ENCODE data around the gene DHRS1. TPM values are rescaled to one million over a fixed set of nuclear protein-coding genes. Genes with fewer than 3 reads are reported as not detected.

DHRS1 gene
- total and polyA plus RNA-seq, 2 experiments from 2014 or later = 15.0 to 15.4 TPM

GRCh38 chr14:24310646-24311604 lies 11.3 kb upstream of the DHRS1 start, which contains the start of gene LTB4R:
TSS of gene LTB4R (plus strand) at chr14:24311502. CDS start at chr14:24315652, 4,150 bp downstream.
- Histone ChIP-seq H3F3A (replicated peaks; ENCODE audit: low read depth) (no peaks in the 10 kb centered on the region), H3K9me2 (ENCODE audit: insufficient read depth) (no peaks in the 10 kb centered on the region), H3K27ac (ENCODE audit: low read depth) (no peak within 1 kb of the TSS), H3K4me3 (peak within 1 kb of the TSS; percentile 51), H3K79me2 (replicated peaks; ENCODE audit: insufficient read depth) (no peaks in the 10 kb centered on the region), H3K4me2 (peak within 1 kb of the TSS; percentile 68), H4K20me1 (replicated peaks; ENCODE audit: insufficient read depth) (no peaks in the 10 kb centered on the region; the same call in none of the 2 replicates), H3K36me3 (ENCODE audit: insufficient read depth) (no peaks in the 10 kb centered on the region), H3K4me1 (ENCODE audit: insufficient read depth) (peaks cover 4% of the 10 kb centered on the region; the same call in 1 of the 2 replicates), H2AFZ (no peak within 1 kb of the TSS), H3K27me3 (ENCODE audit: insufficient read depth) (peaks cover 18% of the 10 kb centered on the region; the same call in 1 of the 2 replicates)
- ATAC-seq (peak; percentile 79), DNase-seq (ENCODE audit: low spot score) (peak; percentile 79)
- Mint-ChIP-seq H3K9me3 (no peaks in the 10 kb centered on the region), H3K4me1 (peaks cover 15% of the 10 kb centered on the region), H3K36me3 (ENCODE audit: low read depth) (peaks cover 33% of the 10 kb centered on the region), H3K27me3 (ENCODE audit: insufficient read depth, low read depth, poor library complexity) (peaks cover 32% of the 10 kb centered on the region), H3K4me3 (peak within 1 kb of the TSS; percentile 63), H3K27ac (no peak within 1 kb of the TSS)
- no peak for TF ChIP-seq ETS1 (IDR thresholded peaks at IDR 0.05)
- TF ChIP-seq CTCF (conservative IDR thresholded peaks at IDR 0.05; ENCODE audit: low read depth in 2 of 2) = peak in 1 of 2 experiments; percentile 42; a peak in 1 of 4 replicates
- TF ChIP-seq ZNF331 (CRISPR knock-in tag; IDR thresholded peaks at IDR 0.05; ENCODE audit: low read depth) = no peak
- TF ChIP-seq NANOG (IDR thresholded peaks at IDR 0.05; ENCODE audit: borderline replicate concordance) = no peak
- no peak for TF ChIP-seq CREB1 (CRISPR knock-in tag; IDR thresholded peaks at IDR 0.05; ENCODE audit: low read depth)

GRCh38 chr14:24310265-24310645 lies 10.7 kb upstream of the DHRS1 start:
- peaks cover 30% of the 10 kb centered on the region for H3K27me3 Mint-ChIP-seq (ENCODE audit: insufficient read depth, low read depth, poor library complexity)
- H3K27me3 ChIP-seq (ENCODE audit: insufficient read depth) = peaks cover 16% of the 10 kb centered on the region; the same call in 1 of the 2 replicates
- no peaks in the 10 kb centered on the region for H3K9me2 ChIP-seq (ENCODE audit: insufficient read depth)
- H3K79me2 ChIP-seq (replicated peaks; ENCODE audit: insufficient read depth) = no peaks in the 10 kb centered on the region
- H4K20me1 ChIP-seq (replicated peaks; ENCODE audit: insufficient read depth) = no peaks in the 10 kb centered on the region; the same call in none of the 2 replicates
- H3K9me3 Mint-ChIP-seq = no peaks in the 10 kb centered on the region
- H3K4me1 Mint-ChIP-seq = peaks cover 15% of the 10 kb centered on the region
- H3K27ac Mint-ChIP-seq = no peak overlapping the region
- H3K27ac ChIP-seq (ENCODE audit: low read depth) = no peak overlapping the region
- H3K36me3 Mint-ChIP-seq (ENCODE audit: low read depth) = peaks cover 40% of the 10 kb centered on the region
- peak overlapping the region; percentile 63 for H3K4me3 Mint-ChIP-seq
- ATAC-seq (no peak), DNase-seq (ENCODE audit: low spot score) (no peak)
- H3K4me2 ChIP-seq = peak overlapping the region; percentile 68; the same call in 1 of the 2 replicates
- H3F3A ChIP-seq (replicated peaks; ENCODE audit: low read depth) = no peaks in the 10 kb centered on the region
- H3K4me1 ChIP-seq (ENCODE audit: insufficient read depth) = peaks cover 4% of the 10 kb centered on the region; the same call in 1 of the 2 replicates
- peak overlapping the region; percentile 51; the same call in 1 of the 2 replicates for H3K4me3 ChIP-seq
- H2AFZ ChIP-seq = no peak overlapping the region
- no peaks in the 10 kb centered on the region for H3K36me3 ChIP-seq (ENCODE audit: insufficient read depth)
- TF ChIP-seq NANOG (IDR thresholded peaks at IDR 0.05; ENCODE audit: borderline replicate concordance) (no peak), EZH2 (IDR thresholded peaks at IDR 0.05; ENCODE audit: low read depth, unreplicated experiment) (no peak), REST (IDR thresholded peaks at IDR 0.05; ENCODE audit: unreplicated experiment) (no peak), ZNF114 (CRISPR knock-in tag; IDR thresholded peaks at IDR 0.05) (no peak), EZH2phosphoT487 (IDR thresholded peaks at IDR 0.05; ENCODE audit: unreplicated experiment) (no peak)

Data from GM23338 (cell line).